Measurements from ENCODE around the gene CA12. TPM values are rescaled to one million over a fixed set of nuclear protein-coding genes. Genes with fewer than 3 reads are reported as not detected.
A peak's percentile ranks its signal among the peaks of the same experiment; 100 is the strongest.

The CA12 gene
- 0.76 and 0.97 TPM in 2 replicates for total RNA-seq
- long read RNA-seq = 0 reads

- Mint-ChIP-seq H3K27me3 (ENCODE audit: unreplicated experiment) (peaks cover 7% of the 10 kb centered on the region), H3K9me3 (ENCODE audit: unreplicated experiment) (no peaks in the 10 kb centered on the region), H3K36me3 (ENCODE audit: unreplicated experiment) (no peaks in the 10 kb centered on the region), H3K4me3 (ENCODE audit: unreplicated experiment) (peak within 1 kb of the TSS; percentile 70), H3K27ac (ENCODE audit: unreplicated experiment) (no peak within 1 kb of the TSS), H3K4me1 (ENCODE audit: unreplicated experiment) (peaks cover 18% of the 10 kb centered on the region)
- no peak for TF ChIP-seq CTCF (IDR thresholded peaks at IDR 0.05)
- DNase-seq (ENCODE audit: extremely low spot score, unreplicated experiment) = no peak
Measured at GRCh38 chr15:63381301-63382204, at the start of gene CA12. Gene CA12, minus strand, starts transcription at chr15:63381846. Its CDS starts 126 bp downstream, at chr15:63381720.

- H3K27me3 Mint-ChIP-seq (ENCODE audit: unreplicated experiment) = no peaks in the 10 kb centered on the region
- H3K9me3 Mint-ChIP-seq (ENCODE audit: unreplicated experiment) = peaks cover 4% of the 10 kb centered on the region
- peaks cover 10% of the 10 kb centered on the region for H3K4me1 Mint-ChIP-seq (ENCODE audit: unreplicated experiment)
- no peak overlapping the region for H3K27ac Mint-ChIP-seq (ENCODE audit: unreplicated experiment)
- DNase-seq (ENCODE audit: extremely low spot score, unreplicated experiment) = no peak
- no peak for TF ChIP-seq CTCF (IDR thresholded peaks at IDR 0.05)
- H3K4me3 Mint-ChIP-seq (ENCODE audit: unreplicated experiment) = no peak overlapping the region
- H3K36me3 Mint-ChIP-seq (ENCODE audit: unreplicated experiment) = no peaks in the 10 kb centered on the region
Measured at GRCh38 chr15:63430766-63431451, 49.3 kb upstream of the CA12 start.

GRCh38 chr15:63426552-63426951, 44.9 kb upstream of the CA12 start:
- Mint-ChIP-seq H3K9me3 (ENCODE audit: unreplicated experiment) (peaks cover 9% of the 10 kb centered on the region), H3K36me3 (ENCODE audit: unreplicated experiment) (peaks cover 6% of the 10 kb centered on the region), H3K27ac (ENCODE audit: unreplicated experiment) (no peak overlapping the region), H3K4me3 (ENCODE audit: unreplicated experiment) (no peak overlapping the region), H3K4me1 (ENCODE audit: unreplicated experiment) (peaks cover 12% of the 10 kb centered on the region), H3K27me3 (ENCODE audit: unreplicated experiment) (no peaks in the 10 kb centered on the region)
- no peak for TF ChIP-seq CTCF (IDR thresholded peaks at IDR 0.05)
- no peak for DNase-seq (ENCODE audit: extremely low spot score, unreplicated experiment)

GRCh38 chr15:63425426-63425985, 43.9 kb upstream of the CA12 start:
- H3K4me3 Mint-ChIP-seq (ENCODE audit: unreplicated experiment) = no peak overlapping the region
- peak overlapping the region; percentile 74 for H3K27ac Mint-ChIP-seq (ENCODE audit: unreplicated experiment)
- H3K27me3 Mint-ChIP-seq (ENCODE audit: unreplicated experiment) = no peaks in the 10 kb centered on the region
- peaks cover 10% of the 10 kb centered on the region for H3K4me1 Mint-ChIP-seq (ENCODE audit: unreplicated experiment)
- no peak for DNase-seq (ENCODE audit: extremely low spot score, unreplicated experiment)
- no peak for TF ChIP-seq CTCF (IDR thresholded peaks at IDR 0.05)
- peaks cover 6% of the 10 kb centered on the region for H3K36me3 Mint-ChIP-seq (ENCODE audit: unreplicated experiment)
- peaks cover 9% of the 10 kb centered on the region for H3K9me3 Mint-ChIP-seq (ENCODE audit: unreplicated experiment)

All from osteocyte (in vitro differentiated cells).